K562 (cell line): Measurements from ENCODE around the gene PHYKPL. TPM values are rescaled to one million over a fixed set of nuclear protein-coding genes. Genes with fewer than 3 reads are reported as not detected.

Experiments
- ATAC-seq: fragments of 200-7000 bp; cut with Tn5 transposase; 3 replicates; pipeline ENCODE4 v1.9.1; 2020; ENCODE audit warnings: moderate library complexity
- BruUV-seq: library from RNA; stranded (reverse); fragments of 400-500 nt; replicated peaks from 2 replicates; lab custom pipeline; 2021; lab: Mats Ljungman, UMichigan
- CTCF ChIA-PET: fragments of 300-600 bp; formaldehyde crosslinking; extraction: SDS; loops from one replicate; lab custom pipeline; 2021; ENCODE audit warnings: low intra/inter-chr PET ratio; lab: Yijun Ruan, JAX
- POLR2A ChIA-PET: fragments of 300-600, 350-650 bp; sonication (Branson Sonifier 250); formaldehyde crosslinking; extraction: SDS; loops from one replicate; lab custom pipeline; 2021; ENCODE audit warnings: antibody characterized with exemption, inconsistent platforms; lab: Yijun Ruan, JAX
- DNase-seq, 4 experiments: peaks; one replicate each; pipeline versions ENCODE4 v3.0.0 to v3.0.0-alpha.2; 2011 to 2018; ENCODE audit warnings: low spot score in 3 of 4, mixed read lengths in 3 of 4; ENCODE audit errors: extremely low read depth in 1 of 4
- FAIRE-seq: peaks from 2 replicates; lab custom pipeline; 2011; peaks lifted over from hg19 to GRCh38; lab: Jason Lieb, UNC
- H2AFZ ChIP-seq: 2 replicates; pipeline ENCODE4 v1.6.0; 2011; ENCODE audit warnings: low read depth, low read length, control low read depth, inconsistent platforms
- H3K27ac ChIP-seq: fragments of 200-600 bp; 3 replicates; pipeline ENCODE4 v1.8.0; 2011; ENCODE audit warnings: low read depth, mild to moderate bottlenecking, control low read depth, inconsistent platforms, low read length, moderate library complexity, mixed read lengths; ENCODE audit errors: extremely low read depth
- H3K27me3 ChIP-seq, 2 experiments: fragments of 300-600 bp in 1 of 2; 2 replicates in 1 of 2; 3 replicates in 1 of 2; pipeline versions ENCODE4 v1.6.0 to v1.8.0; 2011; ENCODE audit warnings: inconsistent platforms in 2 of 2, low read length in 2 of 2, mild to moderate bottlenecking in 1 of 2, mixed read lengths in 1 of 2, moderate library complexity in 1 of 2; ENCODE audit not compliant: control insufficient read depth in 2 of 2, insufficient read depth in 2 of 2
- H3K36me3 ChIP-seq: fragments of 300-600 bp; 3 replicates; pipeline ENCODE4 v1.8.0; 2011; ENCODE audit warnings: mild to moderate bottlenecking, low read length, inconsistent platforms; ENCODE audit not compliant: control insufficient read depth, insufficient read depth
- H3K4me1 ChIP-seq, 2 experiments: fragments of 200-600 bp in 1 of 2; replicated peaks in 1 of 2; 2 replicates in 1 of 2; 3 replicates in 1 of 2; pipeline versions ENCODE4 v1.5.1 to v1.8.0; 2011; ENCODE audit warnings: inconsistent platforms in 2 of 2, low read length in 2 of 2, mild to moderate bottlenecking in 1 of 2, mixed read lengths in 1 of 2, moderate library complexity in 1 of 2; ENCODE audit not compliant: control insufficient read depth in 2 of 2, insufficient read depth in 2 of 2
- H3K4me2 ChIP-seq: 2 replicates; pipeline ENCODE4 v1.6.1; 2011; ENCODE audit warnings: low read length, control low read depth, inconsistent platforms, mixed read lengths; ENCODE audit not compliant: insufficient read depth
- H3K4me3 ChIP-seq: fragments of 200-600 bp; sonication (generic), shearing (Covaris generic); 2 replicates; pipeline ENCODE4 v1.5.1; 2016; ENCODE audit warnings: control low read depth, inconsistent platforms
- H3K79me2 ChIP-seq: fragments of 200-600 bp; 3 replicates; pipeline ENCODE4 v1.8.0; 2011; ENCODE audit warnings: low read length, inconsistent platforms; ENCODE audit not compliant: control insufficient read depth, insufficient read depth
- H3K9ac ChIP-seq, 2 experiments: 2 replicates each; pipeline versions ENCODE4 v1.6.0 to v1.6.1; 2011; ENCODE audit warnings: low read depth in 2 of 2, low read length in 2 of 2, control low read depth in 1 of 2, inconsistent platforms in 1 of 2, mild to moderate bottlenecking in 1 of 2, mixed read lengths in 1 of 2; ENCODE audit not compliant: insufficient read depth in 1 of 2
- H3K9me1 ChIP-seq: one replicate; pipeline ENCODE4 v1.6.0; 2011; ENCODE audit warnings: inconsistent platforms, mild to moderate bottlenecking, low read length, moderate library complexity; ENCODE audit not compliant: control insufficient read depth, insufficient read depth
- H3K9me3 ChIP-seq: replicated peaks from 2 replicates; pipeline ENCODE4 v1.5.1; 2011; ENCODE audit warnings: low read depth, low read length, inconsistent platforms; ENCODE audit not compliant: control insufficient read depth, insufficient read depth
- H4K20me1 ChIP-seq: replicated peaks from 2 replicates; pipeline ENCODE4 v1.6.1; 2011; ENCODE audit warnings: low read length, inconsistent platforms, mixed read lengths; ENCODE audit not compliant: control insufficient read depth, insufficient read depth
- RBBP5 ChIP-seq: fragments of 200-600 bp; sonication (generic); IDR thresholded peaks from 2 replicates; pipeline ENCODE4 v1.6.1; 2012; ENCODE audit warnings: borderline replicate concordance, mild to moderate bottlenecking, low read length, control low read depth, inconsistent platforms; ENCODE audit not compliant: insufficient read depth, poor library complexity, severe bottlenecking
- TRIM28 ChIP-seq: fragments of 450-650 bp; IDR thresholded peaks from 2 replicates; pipeline ENCODE4 v1.6.1; 2017
- ZNF740 ChIP-seq, 3 experiments: fragments of 200-800 bp in 1 of 3; sonication (Bioruptor generic) in 1 of 3; sonication (generic) in 1 of 3; formaldehyde crosslinking in 1 of 3; IDR thresholded peaks; 2 replicates each; pipeline versions ENCODE4 v1.6.1 to v1.8.0; 2016 to 2022; ENCODE audit warnings: mild to moderate bottlenecking in 2 of 3, missing compliant biosample characterization in 2 of 3, missing genetic modification characterization in 2 of 3, missing genetic modification reagents in 1 of 3
- WGBS: fragments of 100-300 bp; shearing (Covaris generic); methylation state at CpG from one replicate; pipeline ENCODE4 v1.1.6; 2016; ENCODE audit warnings: low coverage, mixed read lengths; ENCODE audit not compliant: insufficient coverage; ENCODE audit errors: missing lambda C conversion rate; 5-methylcytosine and 5-hydroxymethylcytosine counted together
- in situ Hi-C: fragments of 300-500 bp; cut with MboI; formaldehyde crosslinking; loops from 4 replicates; pipeline ENCODE4 v1.15.0; 2018; ENCODE audit warnings: inconsistent platforms, mixed read lengths
- intact Hi-C: fragments of 100-400 bp; cut with micrococcal nuclease; formaldehyde crosslinking; loops from 2 replicates; pipeline ENCODE4 v1.14.2; 2022
- polyA plus RNA-seq, 8 experiments: library from polyadenylated mRNA; depleted of rRNA in 4 of 8; stranded (reverse) in 5 of 8; unstranded in 3 of 8; fragments of >200 nt; fragmentation: Nextera tagmentation in 2 of 8; fragmentation: Illumina TruSeq in 1 of 8; extraction: Ambion mirVana in 2 of 8; extraction: Trizol in 1 of 8; gene quantifications; 2 replicates each; pipeline versions ENCODE4 v1.2.1 to v1.2.3, GENCODE V29; 2011 to 2014; ENCODE audit warnings: inconsistent platforms in 1 of 8, missing spikeins in 1 of 8
- total RNA-seq, 7 experiments: library from RNA; depleted of rRNA in 6 of 7; stranded (reverse); fragments of >200 nt in 6 of 7; fragmentation: Illumina TruSeq in 2 of 7; extraction: Trizol in 2 of 7; gene quantifications; 2 replicates each; pipeline versions ENCODE4 v1.2.1 to v1.2.3, GENCODE V29; 2011 to 2021; ENCODE audit warnings: low replicate concordance in 1 of 7

The PHYKPL gene
- total and polyA plus RNA-seq, 9 of the 15 experiments (the other 6 are each of a cell fraction or from before 2014, with no cell fraction given) = 4.7 to 34.7 (median 18.6) TPM

- in situ Hi-C loops = no loop called here
- FAIRE-seq (no peak), ATAC-seq (no peak), DNase-seq (no peak)
- H3K9me1 ChIP-seq = no peaks in the 10 kb centered on the region
- BruUV-seq = no TSS peak
- intact Hi-C loops = no loop called here
- no peak overlapping the region for H3K4me3 ChIP-seq
- H2AFZ ChIP-seq = no peak overlapping the region
- no peaks in the 10 kb centered on the region for H3K79me2 ChIP-seq
- peaks cover 17 to 28% of the 10 kb centered on the region in 2 experiments for H3K4me1 ChIP-seq
- WGBS = 44% methylated on average over 5 of the region's 8 CpGs
- ChIA-PET CTCF (no interaction called here), POLR2A (interaction anchor here (0.6 to 0.9 kb wide), 3 partner anchors 12 to 208 kb away, joined by 3 to 4 read pairs (median 3); no protein-coding TSS in a partner anchor)
- H3K9me3 ChIP-seq = no peaks in the 10 kb centered on the region
- H3K27me3 ChIP-seq = peaks cover 0 to 18% of the 10 kb centered on the region in 2 experiments; a peak in 3 of 5 replicates
- H3K36me3 ChIP-seq = no peaks in the 10 kb centered on the region
- no peaks in the 10 kb centered on the region; the same call in 1 of the 2 replicates for H4K20me1 ChIP-seq
- no peak overlapping the region; a peak in 1 of 4 replicates for H3K9ac ChIP-seq
- H3K4me2 ChIP-seq = no peak overlapping the region
- H3K27ac ChIP-seq = no peak overlapping the region
- no peak for TF ChIP-seq ZNF740 (CRISPR knock-in tag; IDR thresholded peaks at IDR 0.05)
- no peak for TF ChIP-seq ZNF740 (tag; IDR thresholded peaks at IDR 0.05)
These were observed 8.6 kb upstream of the PHYKPL start for GRCh38 chr5:178241231-178241663.

DNA sequence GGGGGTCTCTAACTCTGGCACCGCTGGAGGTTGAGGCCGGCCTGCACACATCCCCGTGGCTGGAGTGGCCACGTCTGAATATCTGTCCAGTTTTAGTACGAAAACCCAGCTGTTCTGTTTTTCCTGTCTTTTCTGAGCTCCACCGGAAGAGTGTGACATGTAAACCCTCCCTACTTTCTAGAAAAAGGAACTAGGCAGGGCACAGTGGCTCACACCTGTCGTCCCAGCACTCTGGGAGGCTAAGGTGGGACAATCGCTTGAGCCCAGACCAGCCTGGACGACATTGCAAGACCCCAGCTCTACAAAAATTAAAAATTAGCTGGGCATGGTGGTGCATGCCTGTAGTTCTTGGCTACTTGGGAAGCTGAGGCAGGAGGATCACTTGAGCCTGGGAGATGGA lies 8.2 kb upstream of the PHYKPL start:
- no TSS peak for BruUV-seq
- CTCF ChIA-PET = no interaction called here
- H3K4me3 ChIP-seq = no peak overlapping the region
- H3K9me3 ChIP-seq = no peaks in the 10 kb centered on the region
- FAIRE-seq = no peak
- H3K9me1 ChIP-seq = no peaks in the 10 kb centered on the region
- POLR2A ChIA-PET = interaction anchor here (0.6 to 0.9 kb wide), 2 partner anchors 12 to 209 kb away, joined by 3 read pairs; no protein-coding TSS in a partner anchor
- in situ Hi-C loops = no loop called here
- no peaks in the 10 kb centered on the region for H3K79me2 ChIP-seq
- peaks cover 19 to 33% of the 10 kb centered on the region in 2 experiments for H3K4me1 ChIP-seq
- 42% methylated on average over 9 of the region's 9 CpGs for WGBS
- H3K36me3 ChIP-seq = no peaks in the 10 kb centered on the region
- no peak overlapping the region for H3K9ac ChIP-seq
- no peak overlapping the region for H2AFZ ChIP-seq
- no peaks in the 10 kb centered on the region; the same call in 1 of the 2 replicates for H4K20me1 ChIP-seq
- DNase-seq = no peak
- intact Hi-C loops = no loop called here
- ATAC-seq = no peak
- no peak overlapping the region for H3K27ac ChIP-seq
- no peak overlapping the region for H3K4me2 ChIP-seq
- peaks cover 0 to 18% of the 10 kb centered on the region in 2 experiments; a peak in 3 of 5 replicates for H3K27me3 ChIP-seq
- no peak for TF ChIP-seq RBBP5
- no peak for TF ChIP-seq TRIM28
